Colonic mucosa (tissue), 4 donors: ENCODE data around the gene SHE. TPM values are rescaled to one million over a fixed set of nuclear protein-coding genes. Genes with fewer than 3 reads are reported as not detected.

Source experiments
- DNase-seq: peaks from one replicate; pipeline ENCODE4 v3.0.0-alpha.2; 2020
- H3K27ac ChIP-seq: fragments of 200-600 bp; one replicate; pipeline ENCODE4 v1.8.0; 2021
- H3K27me3 ChIP-seq: fragments of 200-600 bp; one replicate; pipeline ENCODE4 v1.8.0; 2021
- H3K36me3 ChIP-seq: fragments of 200-600 bp; one replicate; pipeline ENCODE4 v1.8.0; 2021
- H3K4me1 ChIP-seq: fragments of 200-600 bp; one replicate; pipeline ENCODE4 v1.8.0; 2021; ENCODE audit warnings: mild to moderate bottlenecking
- H3K4me3 ChIP-seq: fragments of 200-600 bp; one replicate; pipeline ENCODE4 v1.8.0; 2021
- H3K9ac ChIP-seq, 2 donors: one replicate each; pipeline ENCODE4 v1.7.0; 2013; ENCODE audit warnings: control low read depth in 2 of 2, low read depth in 2 of 2, low read length in 2 of 2
- H3K9me3 ChIP-seq: fragments of 200-600 bp; one replicate; pipeline ENCODE4 v1.8.0; 2021
- intact Hi-C: fragments of 100-400 bp; cut with DNase I; formaldehyde crosslinking; loops from one replicate; pipeline ENCODE4 v1.14.1; 2022
- total RNA-seq, 2 donors: library from RNA; stranded (reverse); fragmentation: NEBNext Ultra II Directional in 1 of 2; extraction: Animal tissue kit (Norgen Biotek cat#: 25700) in 1 of 2; gene quantifications; one replicate each; pipeline ENCODE4 v1.2.1, GENCODE V29; 2021
- TF ChIP-seq, protein P1 (sequence below): fragments of 200-600 bp; IDR thresholded peaks from one replicate; pipeline ENCODE4 v1.8.0; 2022; ENCODE audit warnings: antibody characterized with exemption, mild to moderate bottlenecking
- donor health status: healthy.
- donor health status: DM: no; HTN: no; CAD: no.
- donor health status: DM: no; HTN: no; CAD: no.

SHE gene
- total RNA-seq, 2 donors from 2014 or later, result 1.7 to 3.9 TPM

DNA sequence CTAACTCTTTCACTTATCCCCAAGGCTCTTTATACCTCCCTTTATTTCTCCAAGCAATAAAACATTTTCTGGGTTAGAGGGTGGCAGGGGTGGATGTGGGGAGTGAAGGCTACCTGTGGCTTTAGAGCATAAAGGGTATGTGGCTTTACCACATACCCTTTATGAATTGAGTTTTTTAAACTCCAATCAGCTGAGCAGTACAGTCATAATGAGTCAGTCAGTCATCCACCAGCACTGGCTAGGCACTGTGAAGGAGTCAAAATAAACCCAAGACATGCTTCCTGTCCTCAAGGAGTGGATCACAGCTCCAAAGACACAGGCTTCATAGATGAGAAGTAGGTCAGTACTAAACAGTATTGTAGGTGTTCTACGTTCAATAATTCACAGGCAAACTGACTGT, 2.8 kb downstream of the SHE start:
- no peak overlapping the region for H3K27ac ChIP-seq
- no peaks in the 10 kb centered on the region for H3K9me3 ChIP-seq
- intact Hi-C loops, result no loop called here
- no peak overlapping the region for H3K4me3 ChIP-seq
- TF ChIP-seq, protein P1, sequence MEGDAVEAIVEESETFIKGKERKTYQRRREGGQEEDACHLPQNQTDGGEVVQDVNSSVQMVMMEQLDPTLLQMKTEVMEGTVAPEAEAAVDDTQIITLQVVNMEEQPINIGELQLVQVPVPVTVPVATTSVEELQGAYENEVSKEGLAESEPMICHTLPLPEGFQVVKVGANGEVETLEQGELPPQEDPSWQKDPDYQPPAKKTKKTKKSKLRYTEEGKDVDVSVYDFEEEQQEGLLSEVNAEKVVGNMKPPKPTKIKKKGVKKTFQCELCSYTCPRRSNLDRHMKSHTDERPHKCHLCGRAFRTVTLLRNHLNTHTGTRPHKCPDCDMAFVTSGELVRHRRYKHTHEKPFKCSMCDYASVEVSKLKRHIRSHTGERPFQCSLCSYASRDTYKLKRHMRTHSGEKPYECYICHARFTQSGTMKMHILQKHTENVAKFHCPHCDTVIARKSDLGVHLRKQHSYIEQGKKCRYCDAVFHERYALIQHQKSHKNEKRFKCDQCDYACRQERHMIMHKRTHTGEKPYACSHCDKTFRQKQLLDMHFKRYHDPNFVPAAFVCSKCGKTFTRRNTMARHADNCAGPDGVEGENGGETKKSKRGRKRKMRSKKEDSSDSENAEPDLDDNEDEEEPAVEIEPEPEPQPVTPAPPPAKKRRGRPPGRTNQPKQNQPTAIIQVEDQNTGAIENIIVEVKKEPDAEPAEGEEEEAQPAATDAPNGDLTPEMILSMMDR, result no peak
- no peaks in the 10 kb centered on the region for H3K36me3 ChIP-seq
- peaks cover 32% of the 10 kb centered on the region for H3K27me3 ChIP-seq
- DNase-seq, result no peak
- no peaks in the 10 kb centered on the region for H3K4me1 ChIP-seq
- peak overlapping the region in 1 of 2 donors; percentile 19 for H3K9ac ChIP-seq

DNA sequence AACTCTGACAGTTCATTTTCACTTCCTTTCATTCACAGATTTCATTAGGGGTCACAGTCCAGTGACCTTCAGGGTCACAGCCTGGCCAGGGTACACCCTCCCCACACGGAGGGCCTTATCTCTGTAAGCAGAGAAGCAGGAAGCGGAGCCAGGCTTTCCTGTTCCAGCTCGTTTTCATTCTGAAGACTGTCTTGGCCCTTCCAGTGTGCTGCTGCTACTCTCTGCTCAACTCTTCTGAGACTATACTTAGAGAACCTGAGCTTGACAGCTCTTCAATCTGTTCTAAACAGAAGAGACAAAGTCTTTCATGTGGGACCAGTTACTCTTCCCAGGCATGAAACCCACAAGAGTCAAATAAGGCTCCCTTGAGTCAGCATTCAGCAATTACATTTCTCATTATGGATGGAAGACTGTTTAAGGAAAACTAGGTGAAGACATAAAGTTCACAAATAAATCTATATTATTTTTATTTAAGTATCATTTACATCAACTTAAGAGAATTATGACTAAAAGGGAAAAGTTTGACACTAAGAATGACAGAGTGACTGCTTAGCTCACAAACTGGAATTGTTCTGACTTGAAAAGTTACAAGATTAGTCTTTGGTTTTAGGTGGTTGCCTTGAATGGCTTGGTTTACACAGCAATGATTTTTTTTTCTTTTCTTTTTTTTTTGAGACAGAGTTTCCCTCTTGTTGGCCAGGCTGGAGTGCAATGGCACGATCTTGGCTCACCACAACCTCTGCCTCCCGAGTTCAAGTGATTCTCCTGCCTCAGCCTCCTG, 5.0 kb downstream of the SHE start:
- H3K9ac ChIP-seq, result no peak overlapping the region
- no peak overlapping the region for H3K27ac ChIP-seq
- no peak for DNase-seq
- intact Hi-C loops, result no loop called here
- peaks cover 5% of the 10 kb centered on the region for H3K4me1 ChIP-seq
- H3K36me3 ChIP-seq, result no peaks in the 10 kb centered on the region
- peaks cover 19% of the 10 kb centered on the region for H3K27me3 ChIP-seq
- TF ChIP-seq, protein P1, result no peak
- H3K9me3 ChIP-seq, result no peaks in the 10 kb centered on the region
- H3K4me3 ChIP-seq, result no peak overlapping the region

DNA sequence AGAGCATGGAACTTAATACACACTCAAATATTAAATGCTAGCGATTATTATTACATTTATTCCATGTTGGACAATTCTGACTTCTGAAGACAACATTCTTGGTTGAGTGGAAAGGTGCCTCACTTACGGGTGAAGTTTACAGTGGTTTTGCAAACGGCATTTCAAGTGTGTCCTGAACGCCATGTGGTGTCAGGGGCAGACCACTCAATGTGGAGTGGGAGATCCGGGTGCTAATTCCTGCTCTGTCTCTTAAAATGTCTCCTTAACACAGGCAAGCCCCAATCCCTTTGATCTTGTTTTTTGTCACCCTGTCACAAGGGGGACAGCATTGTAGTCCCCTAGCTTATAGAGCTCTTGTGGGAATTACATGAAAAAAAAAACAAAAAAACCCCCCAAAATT, 5.8 kb downstream of the SHE start:
- intact Hi-C loops, result no loop called here
- Histone ChIP-seq H3K36me3 (no peaks in the 10 kb centered on the region), H3K9me3 (no peaks in the 10 kb centered on the region), H3K27me3 (peaks cover 10% of the 10 kb centered on the region), H3K9ac (no peak overlapping the region), H3K4me3 (no peak overlapping the region), H3K4me1 (peaks cover 5% of the 10 kb centered on the region), H3K27ac (no peak overlapping the region)
- TF ChIP-seq, protein P1, result no peak
- DNase-seq, result no peak

DNA sequence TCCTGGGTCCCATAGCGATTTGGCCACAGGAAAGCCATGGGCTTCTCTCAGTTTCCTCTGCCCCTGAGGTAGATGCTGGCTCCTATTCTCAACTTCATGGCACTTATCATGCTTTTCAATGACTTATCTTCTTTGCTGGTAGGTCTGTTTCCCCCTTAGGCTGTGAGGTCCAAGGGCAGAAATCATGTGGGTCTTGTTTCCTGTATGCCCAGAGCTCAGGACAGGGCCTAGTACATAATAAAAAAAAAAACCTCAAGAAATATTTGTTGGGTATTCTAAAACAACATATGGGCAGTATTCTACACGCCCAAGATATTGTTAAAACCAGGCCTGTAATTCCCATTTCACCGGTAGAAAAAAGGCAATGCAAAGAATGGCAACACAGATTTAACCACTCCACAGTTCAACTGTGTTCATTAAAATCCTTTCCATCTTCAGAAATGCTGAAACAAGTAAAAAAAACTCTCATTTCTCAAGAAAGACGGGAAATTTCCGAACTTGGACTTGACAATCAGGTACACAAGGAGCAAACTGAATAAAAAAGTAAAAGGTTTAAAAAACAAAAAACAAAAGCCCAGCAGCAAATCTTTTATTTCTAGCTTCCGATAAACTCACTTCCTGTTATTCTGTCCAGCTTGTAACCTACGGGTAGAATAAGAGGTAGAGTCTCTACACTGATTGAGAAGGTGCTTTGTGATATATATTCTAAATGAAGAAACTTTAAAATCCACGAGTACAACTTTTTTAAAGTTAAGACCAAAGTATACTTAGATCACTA, 6.5 kb downstream of the SHE start:
- H3K4me1 ChIP-seq, result peaks cover 5% of the 10 kb centered on the region
- H3K4me3 ChIP-seq, result no peak overlapping the region
- no peak overlapping the region for H3K27ac ChIP-seq
- peaks cover 5% of the 10 kb centered on the region for H3K27me3 ChIP-seq
- no peak for DNase-seq
- no peaks in the 10 kb centered on the region for H3K9me3 ChIP-seq
- TF ChIP-seq, protein P1, result no peak
- no peaks in the 10 kb centered on the region for H3K36me3 ChIP-seq
- intact Hi-C loops, result no loop called here
- no peak overlapping the region for H3K9ac ChIP-seq

DNA sequence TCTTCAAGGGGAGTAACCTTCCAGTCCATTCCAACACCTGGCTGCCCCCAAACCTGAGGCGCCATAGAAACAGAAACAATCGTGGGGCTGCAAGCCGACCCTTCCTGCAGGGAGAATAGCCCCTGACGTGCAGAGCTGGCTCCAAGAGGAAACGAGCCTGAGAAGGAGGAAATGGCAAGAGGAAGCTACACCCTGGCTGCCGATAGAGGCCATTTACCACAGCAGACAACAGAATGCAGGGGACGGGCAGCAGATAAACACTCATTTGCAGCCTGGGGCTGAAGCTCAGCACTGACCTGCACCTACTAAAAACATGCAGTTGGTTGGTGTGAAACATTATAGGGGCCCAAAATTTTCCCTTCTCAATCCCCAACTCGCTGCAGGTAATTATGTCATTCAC, 8.9 kb downstream of the SHE start:
- Histone ChIP-seq H3K36me3 (no peaks in the 10 kb centered on the region), H3K27ac (no peak overlapping the region), H3K27me3 (no peaks in the 10 kb centered on the region), H3K4me3 (no peak overlapping the region), H3K4me1 (peaks cover 5% of the 10 kb centered on the region), H3K9me3 (no peaks in the 10 kb centered on the region), H3K9ac (no peak overlapping the region)
- intact Hi-C loops, result no loop called here
- TF ChIP-seq, protein P1, result no peak
- no peak for DNase-seq
